ENCODE measurements around the gene PXDN.
"Not testable (repeated sequence)": the region's sequence is repeated elsewhere in the genome, so short reads cannot be mapped to it uniquely, and the experiment has no call there.

Gene PXDN

GRCh38 chr2:1757567-1757966 is 13.3 kb upstream of the PXDN start:
- TF ChIP-seq CTCF (IDR thresholded peaks at IDR 0.05; ENCODE audit: low read depth, low read length) (no peak), POLR2A (IDR thresholded peaks at IDR 0.05; ENCODE audit: extremely low read depth, insufficient read length) (no peak), MYC (IDR thresholded peaks at IDR 0.05; ENCODE audit: low read depth, low read length) (no peak), MAX (IDR thresholded peaks at IDR 0.05; ENCODE audit: low read depth, low read length) (no peak)
- no peak overlapping the region for H3K4me3 ChIP-seq (ENCODE audit: low read depth, low read length)
- DNase-seq (ENCODE audit: low read depth) = no peak

GRCh38 chr2:1757146-1757545 is 12.8 kb upstream of the PXDN start:
- not testable (repeated sequence) for H3K4me3 ChIP-seq (ENCODE audit: low read depth, low read length); DNase-seq (ENCODE audit: low read depth)

GRCh38 chr2:1756456-1756855 is 12.1 kb upstream of the PXDN start:
- TF ChIP-seq MYC (IDR thresholded peaks at IDR 0.05; ENCODE audit: low read depth, low read length) (no peak), POLR2A (IDR thresholded peaks at IDR 0.05; ENCODE audit: extremely low read depth, insufficient read length) (no peak), CTCF (IDR thresholded peaks at IDR 0.05; ENCODE audit: low read depth, low read length) (no peak)
- DNase-seq (ENCODE audit: low read depth) = no peak
- H3K4me3 ChIP-seq (ENCODE audit: low read depth, low read length) = no peak overlapping the region

GRCh38 chr2:1755436-1756191 is 11.3 kb upstream of the PXDN start:
- H3K4me3 ChIP-seq (ENCODE audit: low read depth, low read length) = no peak overlapping the region
- TF ChIP-seq POLR2A (IDR thresholded peaks at IDR 0.05; ENCODE audit: extremely low read depth, insufficient read length) (no peak), CTCF (IDR thresholded peaks at IDR 0.05; ENCODE audit: low read depth, low read length) (no peak), MAX (IDR thresholded peaks at IDR 0.05; ENCODE audit: low read depth, low read length) (no peak), MYC (IDR thresholded peaks at IDR 0.05; ENCODE audit: low read depth, low read length) (no peak)
- no peak for DNase-seq (ENCODE audit: low read depth)

- H3K4me3 ChIP-seq (ENCODE audit: low read depth, low read length) = no peak overlapping the region
- no peak for TF ChIP-seq POLR2A (IDR thresholded peaks at IDR 0.05; ENCODE audit: extremely low read depth, insufficient read length)
- TF ChIP-seq MAX (IDR thresholded peaks at IDR 0.05; ENCODE audit: low read depth, low read length) = no peak
- no peak for TF ChIP-seq MYC (IDR thresholded peaks at IDR 0.05; ENCODE audit: low read depth, low read length)
- no peak for TF ChIP-seq CTCF (IDR thresholded peaks at IDR 0.05; ENCODE audit: low read depth, low read length)
- DNase-seq (ENCODE audit: low read depth) = no peak
These were observed 10.3 kb upstream of the PXDN start for GRCh38 chr2:1754461-1755170.

GRCh38 chr2:1754046-1754445 is 9.7 kb upstream of the PXDN start:
- no peak for TF ChIP-seq POLR2A (IDR thresholded peaks at IDR 0.05; ENCODE audit: extremely low read depth, insufficient read length)
- no peak for TF ChIP-seq CTCF (IDR thresholded peaks at IDR 0.05; ENCODE audit: low read depth, low read length)
- TF ChIP-seq MYC (IDR thresholded peaks at IDR 0.05; ENCODE audit: low read depth, low read length) = no peak
- no peak for TF ChIP-seq MAX (IDR thresholded peaks at IDR 0.05; ENCODE audit: low read depth, low read length)
- H3K4me3 ChIP-seq (ENCODE audit: low read depth, low read length) = no peak overlapping the region
- no peak for DNase-seq (ENCODE audit: low read depth)
